GM18502 (cell line): ENCODE measurements around the gene IL11RA.

Experiments used
- ATAC-seq: cut with Tn5 transposase; IDR thresholded peaks from one replicate; pipeline ENCODE4 v1.9.1; 2021; ENCODE audit warnings: mild to moderate bottlenecking; ENCODE audit not compliant: unreplicated experiment, poor library complexity

IL11RA gene

DNA sequence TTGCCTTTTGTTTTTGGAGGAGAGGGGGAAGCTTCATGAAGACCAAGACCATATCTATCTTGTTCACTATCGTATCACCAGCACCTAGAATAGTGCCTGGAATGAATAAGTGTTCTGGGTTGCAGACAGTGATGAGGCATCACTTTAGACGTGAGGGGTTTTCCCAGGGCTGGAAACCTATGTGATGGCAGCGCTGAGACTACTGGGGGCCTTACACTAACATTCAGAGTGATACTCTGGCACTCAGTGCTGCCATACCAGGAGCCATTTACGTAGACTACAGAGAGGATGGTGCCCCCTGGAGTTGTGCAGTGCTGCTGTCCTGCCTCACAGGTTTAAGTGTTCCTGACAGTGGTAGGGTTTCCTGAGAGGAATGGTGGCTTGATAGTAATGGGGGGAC, 32.2 kb downstream of the IL11RA start:
- ATAC-seq: no peak

DNA sequence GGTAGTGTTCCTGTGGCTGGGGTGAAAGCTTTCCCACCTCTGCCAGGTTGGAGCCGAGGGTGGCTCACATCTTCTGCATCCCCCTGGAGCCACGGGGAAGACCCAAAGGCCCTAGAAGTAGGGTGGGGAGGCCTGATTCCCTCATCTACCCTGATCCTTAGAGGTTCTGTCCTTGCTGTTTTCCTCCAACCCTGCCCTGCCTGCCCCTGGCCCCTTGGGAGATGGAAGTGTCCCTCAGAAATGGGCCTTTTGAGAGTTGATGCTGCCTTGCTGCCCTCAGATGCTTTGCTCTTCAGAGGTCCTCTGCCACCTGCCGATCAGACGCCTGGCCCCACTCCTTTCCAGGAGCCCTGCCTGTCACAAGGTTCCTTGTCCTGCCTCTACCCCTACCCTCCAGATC, 32.8 kb downstream of the IL11RA start:
- ATAC-seq: no peak

DNA sequence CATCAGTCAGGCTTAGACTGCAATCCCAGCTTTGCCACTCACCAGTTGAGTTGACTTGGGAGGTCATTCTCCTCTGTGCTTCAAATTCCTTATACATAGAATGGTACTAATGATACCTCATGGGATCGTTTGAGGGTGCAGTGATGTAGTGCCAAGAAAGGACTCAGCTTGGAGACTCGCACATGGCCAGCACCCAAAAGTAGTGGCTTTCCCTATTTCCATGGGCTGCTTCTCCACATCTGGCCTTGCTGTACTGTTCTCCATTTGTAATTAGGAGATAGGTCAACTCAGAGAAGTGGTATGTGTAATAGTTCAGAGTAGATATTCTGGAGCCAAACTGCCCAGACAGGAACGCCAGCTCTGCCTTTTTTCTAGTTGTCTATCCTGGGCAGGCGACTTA, 33.6 kb downstream of the IL11RA start:
- no peak for ATAC-seq

DNA sequence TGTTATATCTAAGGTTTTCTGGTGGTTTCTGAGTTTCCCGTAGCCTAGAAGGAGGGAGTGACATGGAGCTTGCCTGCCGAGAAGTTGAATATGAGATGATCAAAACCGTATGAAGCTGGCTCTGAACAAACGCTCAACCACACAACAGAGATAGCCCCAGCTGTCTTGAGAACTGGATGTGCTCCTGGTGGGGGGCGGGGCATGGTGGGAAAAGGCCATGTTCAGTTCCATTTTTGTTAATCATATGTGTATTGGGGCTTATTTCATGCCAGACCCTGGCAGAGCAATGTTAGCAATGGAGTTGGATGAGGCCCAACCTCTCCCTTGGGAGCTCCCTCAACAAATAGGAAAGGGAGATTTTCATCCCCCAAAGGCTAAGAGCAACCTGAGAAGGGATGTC, 34.2 kb downstream of the IL11RA start:
- ATAC-seq: no peak

DNA sequence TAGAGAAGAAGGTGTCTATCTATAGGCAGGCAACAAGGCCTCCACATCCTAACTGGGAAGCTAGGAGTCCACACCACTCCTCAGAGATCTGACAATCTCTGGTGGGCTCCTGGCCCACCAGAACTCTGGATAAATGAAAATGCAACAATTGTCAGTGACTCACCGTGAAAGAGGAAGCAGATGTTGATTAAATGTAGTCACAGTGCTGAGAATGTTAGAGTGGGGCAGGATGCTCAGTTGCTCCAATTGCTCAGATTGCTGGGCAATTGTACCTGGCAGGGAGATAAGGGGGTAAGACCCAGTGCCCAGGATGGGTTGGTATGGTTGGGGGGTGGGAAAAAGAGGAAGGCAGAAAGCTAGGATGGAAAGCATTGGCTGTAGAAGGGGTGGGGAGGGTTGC, 34.7 kb downstream of the IL11RA start:
- no peak for ATAC-seq

DNA sequence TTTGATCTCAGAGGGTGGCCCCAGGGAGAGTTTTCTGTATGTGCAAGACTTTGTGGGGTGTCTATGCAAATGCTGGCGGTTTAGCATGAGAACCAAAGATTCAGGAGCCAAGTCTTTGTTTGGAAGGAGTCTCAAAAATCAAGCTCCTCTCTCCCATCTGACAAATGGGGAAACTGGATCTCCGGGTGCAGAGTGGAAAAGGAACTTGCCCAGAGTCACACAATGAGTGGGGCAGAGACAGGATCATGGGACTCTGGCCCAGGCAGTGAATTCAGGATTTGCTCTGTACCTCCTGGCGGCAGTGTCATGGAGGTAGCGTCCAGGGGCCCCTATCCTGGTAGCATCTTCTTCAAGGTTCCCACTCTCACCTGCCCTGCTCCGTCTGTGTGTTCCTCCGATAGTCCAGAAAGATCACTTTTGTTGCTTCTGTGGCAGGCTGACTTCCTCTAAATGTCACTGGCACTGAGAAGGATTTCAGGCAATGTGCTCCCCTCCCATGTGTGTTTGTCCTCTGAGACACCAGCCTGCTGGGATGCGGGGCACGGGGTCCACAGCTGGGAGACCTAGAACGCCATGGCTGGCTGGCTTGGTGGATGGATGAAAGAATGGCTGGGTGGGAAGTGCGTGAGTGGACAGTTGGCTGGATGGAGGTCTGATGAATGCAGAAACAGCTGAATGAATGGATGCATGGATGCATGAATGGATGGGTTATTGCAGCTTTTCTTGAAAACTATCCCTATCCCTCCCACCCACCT, 35.5 kb downstream of the IL11RA start:
- no peak for ATAC-seq

DNA sequence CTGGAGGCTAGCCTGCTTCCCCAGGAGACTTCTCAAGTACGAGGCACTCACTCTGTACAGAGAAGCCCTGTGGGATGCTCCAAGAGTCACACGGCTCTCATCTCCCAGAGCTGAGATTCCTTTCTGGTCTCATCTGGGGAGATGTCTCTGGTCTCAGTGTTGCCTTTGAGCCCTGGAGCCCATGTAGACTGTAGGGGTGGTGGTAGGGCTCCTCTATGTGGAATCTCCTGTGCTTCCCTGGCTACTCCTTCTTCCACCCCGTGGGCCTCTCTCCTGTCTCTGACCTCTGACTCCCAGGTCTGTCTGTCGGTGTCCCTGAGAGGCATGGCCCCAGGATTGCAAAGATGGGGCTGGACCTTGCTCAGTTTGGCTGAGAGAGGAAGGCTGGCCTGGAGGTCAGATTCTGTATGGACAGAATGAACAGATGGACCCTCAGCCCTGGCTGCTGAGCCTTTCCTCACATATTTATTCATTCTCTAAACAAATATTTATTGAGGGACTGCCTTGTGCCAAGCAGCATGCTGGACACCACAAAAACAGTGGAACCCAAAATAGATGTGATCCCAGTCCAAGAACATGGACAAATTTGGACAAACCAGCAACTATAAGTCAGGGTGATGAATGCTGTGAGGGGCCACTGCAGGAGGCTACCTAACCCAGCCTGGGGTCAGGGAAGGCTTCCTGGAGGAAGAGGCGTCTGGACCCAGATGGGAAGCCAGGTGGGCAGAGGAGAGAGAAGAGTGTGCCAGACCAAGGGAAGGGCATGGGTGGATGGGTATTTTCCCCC, 36.5 kb downstream of the IL11RA start:
- no peak for ATAC-seq

DNA sequence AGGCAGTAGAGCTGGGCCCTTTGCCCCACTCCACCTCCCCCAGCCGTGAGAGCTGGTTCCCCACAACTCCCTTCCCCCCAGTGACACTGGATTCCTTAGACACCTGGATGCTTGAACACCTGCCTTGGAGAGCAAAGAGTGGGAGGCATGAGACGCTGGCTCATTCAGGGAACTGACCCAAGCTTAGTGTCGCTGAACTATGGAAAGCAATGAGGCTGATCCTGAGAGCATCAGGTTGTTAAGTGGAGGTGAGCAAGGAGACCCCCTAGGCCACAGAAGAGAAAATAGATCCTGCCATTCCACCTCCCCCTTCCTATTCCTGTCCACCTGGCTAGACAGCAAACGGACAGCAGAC, 37.1 kb downstream of the IL11RA start:
- ATAC-seq: no peak

DNA sequence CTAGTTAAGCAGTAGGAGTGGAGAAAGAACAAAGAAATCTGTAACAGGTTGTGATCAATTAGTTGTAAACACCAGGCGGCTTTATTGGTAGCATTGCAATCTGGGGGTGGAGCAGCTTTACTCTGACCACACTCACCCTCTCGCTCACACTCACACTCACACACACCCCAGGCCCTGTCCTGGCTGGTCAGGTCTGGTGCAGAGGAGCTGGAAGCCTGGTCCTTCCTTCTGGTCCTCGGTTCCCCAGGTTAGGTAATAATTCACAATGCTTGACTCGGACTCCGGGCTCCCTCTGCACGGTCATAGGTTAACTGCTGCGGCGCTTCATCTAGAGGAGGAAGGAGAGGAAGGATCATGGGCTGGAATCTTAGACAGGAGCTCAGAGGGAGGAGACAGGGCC, 37.5 kb downstream of the IL11RA start:
- ATAC-seq: no peak

DNA sequence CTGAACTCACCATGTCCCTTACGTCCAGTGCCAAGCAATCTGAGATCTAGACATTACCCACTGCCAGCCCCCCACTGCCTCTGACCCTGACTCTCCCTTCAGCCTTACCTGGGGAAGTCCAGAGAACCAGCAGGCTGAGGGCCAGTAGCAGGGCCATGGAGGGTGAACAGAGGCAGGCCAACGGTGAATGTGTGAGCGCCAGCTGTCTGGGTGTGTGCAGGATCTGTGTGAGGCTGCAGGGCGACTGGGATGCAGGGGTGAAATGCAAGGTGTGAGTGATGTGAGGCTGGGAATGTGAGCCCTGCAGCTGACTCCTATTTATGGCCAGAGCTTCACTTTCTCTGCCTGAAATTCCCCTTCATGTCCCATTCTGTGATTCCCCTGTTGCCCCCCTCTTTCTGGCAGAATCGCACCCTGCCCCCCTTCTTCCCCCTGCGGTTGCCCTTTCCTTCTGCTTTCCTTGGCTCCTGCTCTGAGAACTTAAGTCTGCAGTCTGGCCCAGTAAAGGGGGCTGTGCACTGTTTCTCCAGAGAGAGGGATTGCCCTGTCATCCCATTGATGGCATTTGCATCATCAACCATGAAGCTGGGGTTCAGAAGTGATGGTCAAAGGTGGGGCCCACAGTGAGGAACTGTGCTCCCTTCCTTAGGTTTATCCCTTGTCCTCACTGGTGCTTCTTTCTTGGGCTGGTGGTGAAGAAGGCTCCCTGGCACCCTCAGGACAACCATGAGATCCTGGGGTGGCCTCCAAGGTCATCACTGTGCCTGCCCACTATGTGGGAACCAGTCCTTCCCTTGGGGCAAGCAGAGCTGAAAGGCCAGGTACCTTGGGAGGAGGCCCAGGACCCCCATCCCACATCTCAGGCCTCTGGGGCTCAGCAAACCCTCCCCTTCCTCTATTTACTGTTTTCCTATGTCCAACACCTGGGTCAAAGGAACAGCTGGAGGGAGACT, 39.3 kb downstream of the IL11RA start, which contains the start of gene CCL19:
CCL19 (minus strand) TSS at position 294 of the 953 bp plus-strand sequence; CDS start at position 157, 137 bp downstream.
- no peak for ATAC-seq

DNA sequence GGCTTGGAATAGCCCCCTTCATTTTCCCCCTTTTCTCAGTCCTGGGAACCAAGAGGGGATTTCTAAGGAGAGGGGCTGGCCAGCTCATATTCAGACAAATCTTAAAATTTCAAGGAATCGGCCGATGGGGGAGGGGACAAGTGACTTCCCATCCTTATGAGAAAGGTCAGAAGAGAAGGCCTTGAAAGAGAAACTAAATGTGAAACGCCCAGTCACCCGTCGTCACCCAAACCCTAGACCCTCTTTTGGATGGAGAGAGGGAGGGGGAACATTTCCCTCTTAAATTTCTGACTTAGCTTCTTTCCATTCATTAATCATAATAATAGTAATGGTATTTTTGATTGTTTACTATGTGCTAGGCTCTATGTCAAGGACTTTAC, 39.9 kb downstream of the IL11RA start:
- ATAC-seq: no peak

DNA sequence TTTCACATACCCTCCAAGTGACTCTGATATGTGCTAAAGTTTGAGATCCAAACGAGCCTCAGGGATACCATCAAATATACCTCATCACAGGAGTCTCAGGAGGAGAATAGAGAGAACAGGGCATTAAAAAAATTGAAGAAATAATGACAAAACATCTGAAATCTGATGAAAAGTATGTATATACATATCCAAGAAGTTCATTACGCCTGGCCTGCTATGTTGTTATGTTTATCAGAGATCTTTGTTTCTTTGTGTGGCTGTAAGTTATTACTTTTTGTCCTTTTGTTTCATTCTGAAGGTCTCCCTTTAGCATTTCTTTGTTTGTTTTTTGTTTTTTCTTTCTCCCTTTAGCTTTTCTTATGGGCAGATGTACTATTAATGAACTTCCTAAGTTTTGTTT, 41.6 kb downstream of the IL11RA start:
- no peak for ATAC-seq

DNA sequence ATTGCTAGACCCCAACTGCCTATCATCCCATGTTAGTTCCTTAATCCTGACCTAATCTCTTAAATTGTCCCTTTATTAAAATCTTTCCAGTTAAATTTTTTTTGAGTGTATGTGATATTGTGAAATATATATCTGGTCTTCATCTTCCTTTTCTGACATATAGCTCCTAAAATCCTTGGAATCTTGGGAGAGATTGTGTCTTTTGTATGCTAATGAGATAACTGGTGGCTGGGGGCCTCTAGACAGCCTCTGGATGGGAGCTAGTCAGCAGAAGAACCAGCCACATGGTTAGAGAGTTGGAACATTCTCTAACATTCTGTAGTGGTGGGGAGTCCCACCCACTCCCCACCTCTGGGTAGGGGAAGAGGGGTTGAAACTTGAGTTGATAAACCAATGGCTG, 42.8 kb downstream of the IL11RA start:
- ATAC-seq: no peak

DNA sequence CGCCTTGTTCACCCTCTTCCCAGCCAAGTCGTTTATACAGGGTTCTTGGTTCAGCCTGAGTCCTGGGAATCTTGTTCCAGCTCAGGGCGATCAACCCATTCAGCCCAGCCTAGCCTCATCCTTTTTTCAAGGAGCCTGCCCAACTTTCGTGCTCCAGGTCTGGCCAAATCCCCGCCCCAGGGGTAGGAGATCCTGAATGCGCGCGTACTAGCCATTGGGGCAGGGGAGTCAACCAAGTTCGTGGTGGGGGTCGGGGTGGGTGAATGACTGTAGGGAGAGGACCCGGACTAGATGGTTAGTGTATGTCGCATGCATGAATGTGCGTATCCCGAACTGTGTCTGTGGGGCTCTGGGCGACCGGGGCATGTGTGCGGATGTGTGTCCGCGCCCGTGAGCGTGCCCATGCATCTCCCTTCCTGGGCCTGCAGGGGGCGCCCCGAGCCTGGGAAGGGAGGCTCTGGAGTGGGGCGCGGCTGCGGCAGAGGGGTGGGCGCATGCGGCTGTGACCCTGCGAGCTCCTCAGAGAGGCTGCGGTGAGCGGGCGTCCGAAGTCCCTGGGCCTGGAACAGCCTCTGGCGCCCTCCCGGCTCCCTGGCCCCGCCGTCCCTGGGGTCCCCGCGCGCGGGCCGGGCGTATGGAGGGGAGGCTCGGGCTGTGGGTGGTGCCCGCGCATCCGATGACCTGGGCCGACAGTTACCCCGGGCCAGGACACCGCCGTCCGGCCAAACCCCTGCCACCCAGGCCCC, 49.2 kb downstream of the IL11RA start:
- ATAC-seq: no peak

DNA sequence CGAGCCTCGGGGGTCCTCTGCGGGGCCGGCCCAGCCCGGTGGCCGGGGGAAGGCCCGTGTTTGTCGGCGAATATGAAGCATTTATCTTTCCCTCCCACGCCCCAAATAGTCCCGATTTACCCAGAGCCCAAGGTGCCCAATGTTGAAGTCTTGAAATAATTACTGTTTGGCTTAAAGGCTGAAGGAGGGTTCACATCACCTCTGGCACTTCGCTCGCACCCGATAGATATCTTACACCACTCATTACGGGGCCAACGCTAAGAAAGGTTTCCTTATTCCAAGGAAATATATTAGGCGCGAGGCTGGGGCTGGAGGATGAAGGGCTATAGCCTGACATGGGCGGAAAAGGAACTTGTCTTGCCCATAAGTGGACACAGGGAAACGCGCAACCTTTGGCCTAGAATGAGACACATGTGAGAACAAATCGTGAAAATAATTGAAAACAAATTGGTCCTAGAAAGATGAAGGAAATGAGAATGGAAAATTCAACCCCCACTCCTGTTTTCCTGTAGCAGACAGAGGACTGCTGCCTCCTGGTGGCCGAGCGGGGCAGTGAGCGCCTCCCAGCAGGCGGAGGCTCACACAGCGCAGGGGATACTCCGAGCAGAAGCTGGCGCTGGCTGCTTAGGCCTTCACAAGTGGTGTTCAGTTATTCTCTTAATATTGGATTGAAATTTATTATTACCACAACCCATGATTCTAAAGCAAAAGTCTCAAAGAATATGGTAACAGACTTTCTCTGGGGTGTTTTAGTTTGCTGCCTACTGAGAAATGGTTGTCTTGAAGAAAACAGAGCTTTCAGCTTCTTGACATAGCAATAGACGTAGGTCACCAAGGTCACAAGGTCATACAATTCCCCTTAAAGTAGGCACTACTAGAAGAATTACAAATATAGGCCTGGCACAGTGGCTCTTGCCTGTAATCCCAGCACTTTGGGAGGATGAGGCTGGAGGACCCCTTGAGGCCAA, 50.1 kb downstream of the IL11RA start:
- peak; percentile 75 for ATAC-seq

DNA sequence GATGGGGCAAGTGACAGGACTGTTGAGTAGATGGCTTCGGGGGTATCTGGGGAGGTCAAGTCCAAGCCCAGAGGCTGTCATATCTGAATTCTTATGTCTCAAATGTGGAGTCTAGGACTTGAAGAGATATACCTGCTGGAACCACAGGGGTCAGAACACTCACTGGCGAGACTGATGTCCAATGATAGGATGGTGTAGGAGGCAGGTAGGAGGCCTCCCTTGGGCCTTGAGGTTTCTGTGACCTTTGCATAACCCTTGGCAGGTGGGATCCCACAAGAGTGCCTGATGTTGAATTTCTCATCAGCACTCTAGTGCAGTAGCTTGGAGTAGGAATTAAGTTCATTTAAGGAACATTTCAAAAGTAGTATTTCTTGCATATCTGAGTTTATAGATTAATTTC, 55.1 kb downstream of the IL11RA start:
- ATAC-seq: no peak

DNA sequence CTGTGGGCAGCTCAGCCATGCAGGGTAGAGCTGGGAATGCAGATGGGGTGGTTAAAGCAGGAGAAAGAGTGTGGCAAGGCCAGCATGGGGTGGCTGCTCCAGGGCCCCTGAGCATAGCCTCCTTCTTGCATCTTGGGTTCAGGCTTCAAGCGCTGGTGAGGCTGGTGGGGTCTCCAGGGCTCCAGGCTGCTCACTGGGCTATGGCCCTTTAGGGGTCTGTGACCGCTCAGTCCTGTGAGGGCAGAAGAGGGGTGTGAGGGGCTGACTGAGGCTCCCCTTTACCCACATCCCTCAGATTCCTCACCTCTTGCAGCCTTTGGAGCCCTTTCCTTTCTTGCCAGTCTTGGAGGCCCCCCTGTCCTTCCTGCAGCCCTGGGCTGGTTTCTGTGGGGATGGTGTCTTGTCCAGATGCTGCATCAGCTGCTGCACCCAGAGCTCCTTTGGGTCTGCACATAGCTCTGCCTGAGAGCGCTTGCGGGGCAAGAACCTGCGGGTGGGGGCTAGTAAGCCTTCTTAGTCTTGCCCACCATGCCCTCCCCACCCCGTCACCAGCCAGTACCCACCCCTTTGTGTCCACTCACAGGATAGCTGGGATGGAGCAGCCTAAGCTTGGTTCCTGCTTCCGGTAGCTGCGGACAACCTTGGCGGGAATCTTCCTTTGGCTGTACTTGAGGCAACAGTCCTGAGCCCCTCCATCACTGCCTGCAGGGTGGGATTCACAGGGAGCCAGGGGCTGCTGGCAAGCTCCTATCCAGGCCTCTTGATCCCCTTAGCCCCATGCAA, 57.4 kb downstream of the IL11RA start:
- ATAC-seq: no peak

DNA sequence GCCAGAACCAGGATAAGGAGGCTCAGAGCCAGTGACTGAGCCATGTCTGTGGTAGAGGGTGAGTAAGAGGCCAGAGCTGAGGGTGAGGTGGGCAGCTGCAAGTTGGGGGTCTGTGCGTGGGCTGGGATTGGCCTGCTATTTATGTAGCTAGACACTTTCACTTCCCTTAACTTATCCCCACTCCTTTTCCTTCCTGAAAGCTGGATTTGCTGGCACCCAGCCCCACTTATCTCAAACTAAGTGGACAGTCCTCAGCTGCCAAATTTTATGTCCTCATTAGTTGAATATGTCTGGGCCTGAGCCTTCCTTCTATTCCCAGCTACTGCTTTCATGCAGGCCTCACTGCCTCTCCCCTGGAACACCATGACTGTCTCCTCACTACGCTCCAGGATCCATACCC, 58.0 kb downstream of the IL11RA start, which contains the start of gene CCL21:
CCL21 (minus strand) TSS at position 114 of the 400 bp plus-strand sequence; CDS start at position 44, 70 bp downstream.
- no peak for ATAC-seq
